ENCODE measurements around the gene PRDM15. TPM values are rescaled to one million over a fixed set of nuclear protein-coding genes. Genes with fewer than 3 reads are reported as not detected.

Gene PRDM15
- total RNA-seq, 4 donors from 2014 or later, result 4.7 to 12.3 (median 7.3) TPM

DNA sequence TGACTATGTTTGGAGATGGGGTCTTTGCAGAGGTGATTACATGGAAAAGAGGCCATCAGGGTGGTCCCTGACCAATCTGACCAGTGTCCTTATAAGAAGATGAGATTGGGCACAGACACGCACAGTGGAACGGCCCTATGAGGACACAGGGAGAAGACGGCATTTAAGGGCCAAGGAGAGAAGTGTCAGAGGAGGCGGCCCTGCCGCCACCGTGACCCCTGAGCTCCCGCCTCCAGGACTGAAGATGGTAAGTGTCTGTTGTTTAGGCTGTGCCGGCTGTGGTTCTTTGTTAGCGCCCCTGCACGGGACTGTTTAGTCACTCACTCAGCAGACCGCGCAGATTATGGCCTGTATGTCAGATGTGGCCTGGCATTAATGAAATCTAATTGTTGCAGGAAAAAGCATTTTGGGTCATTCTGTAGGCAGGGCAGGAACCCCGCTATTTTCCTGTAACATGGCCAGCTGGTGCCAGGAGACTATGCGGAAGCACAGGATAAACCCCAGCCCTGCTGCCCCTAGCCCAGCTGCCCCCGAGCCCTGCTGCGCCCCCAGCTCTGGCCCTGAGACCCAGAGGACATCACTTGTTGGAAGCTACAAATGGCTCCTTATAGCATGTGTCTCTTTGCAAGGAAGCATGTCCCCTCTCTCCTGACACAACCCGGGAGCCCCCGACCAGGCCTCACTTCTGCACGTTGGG is 58.6 kb downstream of the PRDM15 start:
- TF ChIP-seq, protein P1, sequence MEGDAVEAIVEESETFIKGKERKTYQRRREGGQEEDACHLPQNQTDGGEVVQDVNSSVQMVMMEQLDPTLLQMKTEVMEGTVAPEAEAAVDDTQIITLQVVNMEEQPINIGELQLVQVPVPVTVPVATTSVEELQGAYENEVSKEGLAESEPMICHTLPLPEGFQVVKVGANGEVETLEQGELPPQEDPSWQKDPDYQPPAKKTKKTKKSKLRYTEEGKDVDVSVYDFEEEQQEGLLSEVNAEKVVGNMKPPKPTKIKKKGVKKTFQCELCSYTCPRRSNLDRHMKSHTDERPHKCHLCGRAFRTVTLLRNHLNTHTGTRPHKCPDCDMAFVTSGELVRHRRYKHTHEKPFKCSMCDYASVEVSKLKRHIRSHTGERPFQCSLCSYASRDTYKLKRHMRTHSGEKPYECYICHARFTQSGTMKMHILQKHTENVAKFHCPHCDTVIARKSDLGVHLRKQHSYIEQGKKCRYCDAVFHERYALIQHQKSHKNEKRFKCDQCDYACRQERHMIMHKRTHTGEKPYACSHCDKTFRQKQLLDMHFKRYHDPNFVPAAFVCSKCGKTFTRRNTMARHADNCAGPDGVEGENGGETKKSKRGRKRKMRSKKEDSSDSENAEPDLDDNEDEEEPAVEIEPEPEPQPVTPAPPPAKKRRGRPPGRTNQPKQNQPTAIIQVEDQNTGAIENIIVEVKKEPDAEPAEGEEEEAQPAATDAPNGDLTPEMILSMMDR (IDR thresholded peaks at IDR 0.05), result no peak
- TF ChIP-seq POLR2A (IDR thresholded peaks at IDR 0.05), result no peak
- Histone ChIP-seq H3K27ac (no peak overlapping the region), H3K9me3 (no peaks in the 10 kb centered on the region), H3K36me3 (no peaks in the 10 kb centered on the region), H3K27me3 (no peaks in the 10 kb centered on the region), H3K4me1 (peaks cover 0 to 15% of the 10 kb centered on the region in 2 donors), H3K4me3 (replicated peaks in 1 of 3) (no peak overlapping the region)
- intact Hi-C loops (cut with DNase I), result loop anchor here (10.0 kb wide), 1 partner anchor 536 kb away; no protein-coding TSS in a partner anchor
- no peak for DNase-seq
- WGBS, 2 donors, result 87 to 92% methylated on average over 17 to 19 of the region's 19 CpGs

GRCh38 chr21:41819856-41820281 is 59.3 kb downstream of the PRDM15 start:
- H3K27me3 ChIP-seq, result no peaks in the 10 kb centered on the region
- H3K27ac ChIP-seq, result no peak overlapping the region
- H3K36me3 ChIP-seq, result peaks cover 0 to 5% of the 10 kb centered on the region in 2 donors
- H3K4me3 ChIP-seq (replicated peaks in 1 of 3), result no peak overlapping the region
- TF ChIP-seq, protein P1 (IDR thresholded peaks at IDR 0.05), result no peak
- TF ChIP-seq POLR2A (IDR thresholded peaks at IDR 0.05), result no peak
- DNase-seq, result no peak
- H3K9me3 ChIP-seq, result no peaks in the 10 kb centered on the region
- WGBS, 2 donors, result 85 to 88% methylated on average over 19 of the region's 19 CpGs
- intact Hi-C loops (cut with DNase I), result loop anchor here (5.0 to 10.0 kb wide), 2 partner anchors 297 to 535 kb away; no protein-coding TSS in a partner anchor
- H3K4me1 ChIP-seq, result peaks cover 0 to 15% of the 10 kb centered on the region in 2 donors

DNA sequence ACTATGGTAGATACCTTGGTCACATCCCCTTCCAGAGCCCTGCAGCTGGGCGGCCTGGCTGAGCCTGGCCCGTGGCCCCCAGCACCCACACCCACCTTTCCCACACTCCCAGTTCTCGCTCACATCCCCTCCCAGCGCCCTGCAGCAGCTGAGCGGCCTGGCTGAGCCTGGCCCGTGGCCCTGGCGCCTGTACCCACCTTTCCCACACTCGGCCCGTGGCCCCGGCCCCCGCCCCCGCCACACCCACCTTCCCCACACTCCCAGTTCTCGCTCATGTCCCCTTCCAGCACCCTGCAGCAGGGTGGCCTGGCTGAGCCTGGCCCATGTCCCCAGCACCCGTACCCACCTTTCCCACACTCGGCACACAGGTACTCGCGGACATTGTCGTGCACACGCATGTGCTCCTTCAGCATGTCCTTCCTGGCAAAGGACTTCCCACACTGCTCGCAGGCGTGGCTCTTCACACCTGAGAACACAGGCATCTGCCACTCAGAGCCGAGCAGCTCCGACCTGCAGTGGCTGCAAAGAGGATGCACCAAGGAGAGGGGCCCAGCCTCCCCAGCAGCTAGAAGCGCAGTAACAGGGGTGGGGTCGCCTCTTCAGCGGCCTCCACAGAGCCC is 59.8 kb downstream of the PRDM15 start:
- intact Hi-C loops (cut with DNase I), result loop anchor here (5.0 kb wide), 1 partner anchor 298 kb away; no protein-coding TSS in a partner anchor
- 58 to 67% methylated on average over 23 to 26 of the region's 26 CpGs for WGBS, 2 donors
- DNase-seq, result peak; percentile 78 to 83

GRCh38 chr21:41817877-41818855 is 61.0 kb downstream of the PRDM15 start:
- TF ChIP-seq, protein P1 (IDR thresholded peaks at IDR 0.05), result no peak
- TF ChIP-seq POLR2A (IDR thresholded peaks at IDR 0.05), result no peak
- H3K9me3 ChIP-seq, result no peaks in the 10 kb centered on the region
- WGBS, 2 donors, result 92 to 94% methylated on average over 23 of the region's 24 CpGs
- H3K27ac ChIP-seq, result no peak overlapping the region
- intact Hi-C loops (cut with DNase I), result loop anchor here (5.0 kb wide), 1 partner anchor 299 kb away; no protein-coding TSS in a partner anchor
- H3K4me3 ChIP-seq (replicated peaks in 1 of 3), result no peak overlapping the region
- peaks cover 5 to 9% of the 10 kb centered on the region in 2 donors for H3K36me3 ChIP-seq
- no peaks in the 10 kb centered on the region for H3K27me3 ChIP-seq
- peaks cover 0 to 15% of the 10 kb centered on the region in 2 donors for H3K4me1 ChIP-seq
- no peak for DNase-seq

More for the DNA sequence above, 59.8 kb downstream of the PRDM15 start:
- Histone ChIP-seq H3K27ac (no peak overlapping the region), H3K4me1 (peaks cover 0 to 15% of the 10 kb centered on the region in 2 donors), H3K9me3 (no peaks in the 10 kb centered on the region), H3K36me3 (peaks cover 3 to 5% of the 10 kb centered on the region in 2 donors), H3K27me3 (no peaks in the 10 kb centered on the region), H3K4me3 (replicated peaks in 1 of 3) (no peak overlapping the region)
- TF ChIP-seq POLR2A (IDR thresholded peaks at IDR 0.05), result no peak
- TF ChIP-seq, protein P1 (IDR thresholded peaks at IDR 0.05), result no peak

All from thyroid gland (tissue), 4 donors.